SHP77 treated with DMSO at 0.1 percent for 48 hours (cell line): ENCODE data around the gene DGKA.
"Not testable (repeated sequence)": the region's sequence is repeated elsewhere in the genome, so short reads cannot be mapped to it uniquely, and the experiment has no call there.

Experiments
- DNase-seq: peaks from one replicate; lab custom pipeline; 2025; lab: John Stamatoyannopoulos, UW

Gene DGKA

GRCh38 chr12:55930771-55931316, at the start of gene DGKA:
Gene DGKA, plus strand, starts transcription at chr12:55931162. Its CDS starts 5,342 bp downstream, at chr12:55936504.
- DNase-seq: peak; percentile 62

- no peak for DNase-seq
Observed at GRCh38 chr12:55885113-55885512, 45.8 kb upstream of the DGKA start.

- no peak for DNase-seq
Observed at GRCh38 chr12:55891310-55891709, 39.7 kb upstream of the DGKA start.

GRCh38 chr12:55893723-55894122, 37.2 kb upstream of the DGKA start:
- no peak for DNase-seq

- DNase-seq: no peak
Observed at GRCh38 chr12:55899082-55899481, 31.9 kb upstream of the DGKA start.

GRCh38 chr12:55901881-55902490, 29.0 kb upstream of the DGKA start:
- DNase-seq: no peak

GRCh38 chr12:55906056-55906455, 24.9 kb upstream of the DGKA start:
- DNase-seq: no peak

GRCh38 chr12:55908726-55909512, 22.0 kb upstream of the DGKA start:
- DNase-seq: no peak

- DNase-seq: no peak
Observed at GRCh38 chr12:55909513-55909884, 21.5 kb upstream of the DGKA start.

- DNase-seq: no peak
Observed at GRCh38 chr12:55912908-55913307, 18.1 kb upstream of the DGKA start.

GRCh38 chr12:55915482-55915859, 15.5 kb upstream of the DGKA start:
- DNase-seq: no peak

- not testable (repeated sequence) for DNase-seq
Observed at GRCh38 chr12:55919032-55919431, 11.9 kb upstream of the DGKA start.

GRCh38 chr12:55922126-55922525, 8.8 kb upstream of the DGKA start:
- no peak for DNase-seq

GRCh38 chr12:55923648-55924047, 7.3 kb upstream of the DGKA start:
- not testable (repeated sequence) for DNase-seq

- DNase-seq: no peak
Observed at GRCh38 chr12:55925371-55925770, 5.6 kb upstream of the DGKA start.

- DNase-seq: no peak
Observed at GRCh38 chr12:55925870-55926737, 4.9 kb upstream of the DGKA start.

- peak; percentile 92 for DNase-seq
Observed at GRCh38 chr12:55926738-55927587, 4.0 kb upstream of the DGKA start.

- DNase-seq: peak; percentile 48
Observed at GRCh38 chr12:55927588-55928502, 3.1 kb upstream of the DGKA start, which contains the start of gene PYM1. Gene PYM1, minus strand, starts transcription at chr12:55927894. Its CDS starts 133 bp downstream, at chr12:55927761.

- no peak for DNase-seq
Observed at GRCh38 chr12:55929306-55929791, 1.6 kb upstream of the DGKA start.

- peak; percentile 2 for DNase-seq
Observed at GRCh38 chr12:55931317-55931779, 386 bp downstream of the DGKA start.
